Loucy (cell line): ENCODE results near the gene PTCH2.
A peak's percentile ranks its signal among the peaks of the same experiment; 100 is the strongest.

Source experiments
- H2AFZ ChIP-seq: fragments of 200-600 bp; sonication (generic); 2 replicates; pipeline ENCODE4 v1.6.0; 2016; ENCODE audit warnings: antibody characterized with exemption, mild to moderate bottlenecking, low read length, moderate library complexity
- H3F3A ChIP-seq: fragments of 200-600 bp; 2 replicates; pipeline ENCODE4 v1.6.0; 2016; ENCODE audit warnings: antibody characterized with exemption, low read depth, mild to moderate bottlenecking
- H3K27me3 ChIP-seq: fragments of 200-600 bp; sonication (generic); 2 replicates; pipeline ENCODE4 v1.6.1; 2014; ENCODE audit warnings: low read length, mild to moderate bottlenecking; ENCODE audit not compliant: insufficient read depth, poor library complexity, severe bottlenecking
- H3K36me3 ChIP-seq: fragments of 200-600 bp; sonication (generic); 2 replicates; pipeline ENCODE4 v1.6.1; 2016; ENCODE audit warnings: low read length; ENCODE audit not compliant: insufficient read depth
- H3K4me1 ChIP-seq: fragments of 200-600 bp; sonication (generic); 2 replicates; pipeline ENCODE4 v1.5.1; 2014; ENCODE audit warnings: low read length, mild to moderate bottlenecking; ENCODE audit not compliant: insufficient read depth, poor library complexity, severe bottlenecking
- H3K4me2 ChIP-seq: fragments of 200-600 bp; sonication (generic); 2 replicates; pipeline ENCODE4 v1.6.0; 2014; ENCODE audit warnings: antibody characterized with exemption, low read length, low read depth, mild to moderate bottlenecking; ENCODE audit not compliant: poor library complexity, severe bottlenecking
- H3K4me3 ChIP-seq: fragments of 200-600 bp; sonication (generic); 2 replicates; pipeline ENCODE4 v1.5.1; 2014; ENCODE audit warnings: low read length, mild to moderate bottlenecking, mixed read lengths; ENCODE audit not compliant: poor library complexity, severe bottlenecking
- H3K79me2 ChIP-seq: fragments of 200-600 bp; sonication (generic); 2 replicates; pipeline ENCODE4 v1.6.1; 2014; ENCODE audit warnings: low read length; ENCODE audit not compliant: insufficient read depth
- H3K9ac ChIP-seq: fragments of 200-600 bp; sonication (generic); 2 replicates; pipeline ENCODE4 v1.6.0; 2014; ENCODE audit warnings: mild to moderate bottlenecking, low read depth, low read length, moderate library complexity; ENCODE audit not compliant: poor library complexity, severe bottlenecking
- H3K9me2 ChIP-seq: fragments of 200-600 bp; sonication (generic); replicated peaks from 2 replicates; pipeline ENCODE4 v1.6.1; 2016; ENCODE audit warnings: low read depth, low read length, mixed read lengths
- H3K9me3 ChIP-seq: fragments of 200-600 bp; sonication (generic); 2 replicates; pipeline ENCODE4 v1.6.1; 2014; ENCODE audit warnings: mild to moderate bottlenecking, antibody characterized with exemption, low read length, low read depth; ENCODE audit not compliant: insufficient read depth
- H4K20me1 ChIP-seq: fragments of 200-600 bp; sonication (generic); 2 replicates; pipeline ENCODE4 v1.6.0; 2014; ENCODE audit warnings: antibody characterized with exemption, low read length, mild to moderate bottlenecking; ENCODE audit not compliant: insufficient read depth, poor library complexity, severe bottlenecking
- CTCF ChIP-seq: fragments of 200-600 bp; sonication (generic); conservative IDR thresholded peaks from 2 replicates; pipeline ENCODE4 v1.5.1; 2014; ENCODE audit warnings: mild to moderate bottlenecking, antibody characterized with exemption, low read length
- EZH2phosphoT487 ChIP-seq: fragments of 200-600 bp; IDR thresholded peaks from 2 replicates; pipeline ENCODE4 v1.6.1; 2018; ENCODE audit warnings: antibody characterized with exemption, mild to moderate bottlenecking, moderate library complexity, borderline replicate concordance

The PTCH2 gene

DNA sequence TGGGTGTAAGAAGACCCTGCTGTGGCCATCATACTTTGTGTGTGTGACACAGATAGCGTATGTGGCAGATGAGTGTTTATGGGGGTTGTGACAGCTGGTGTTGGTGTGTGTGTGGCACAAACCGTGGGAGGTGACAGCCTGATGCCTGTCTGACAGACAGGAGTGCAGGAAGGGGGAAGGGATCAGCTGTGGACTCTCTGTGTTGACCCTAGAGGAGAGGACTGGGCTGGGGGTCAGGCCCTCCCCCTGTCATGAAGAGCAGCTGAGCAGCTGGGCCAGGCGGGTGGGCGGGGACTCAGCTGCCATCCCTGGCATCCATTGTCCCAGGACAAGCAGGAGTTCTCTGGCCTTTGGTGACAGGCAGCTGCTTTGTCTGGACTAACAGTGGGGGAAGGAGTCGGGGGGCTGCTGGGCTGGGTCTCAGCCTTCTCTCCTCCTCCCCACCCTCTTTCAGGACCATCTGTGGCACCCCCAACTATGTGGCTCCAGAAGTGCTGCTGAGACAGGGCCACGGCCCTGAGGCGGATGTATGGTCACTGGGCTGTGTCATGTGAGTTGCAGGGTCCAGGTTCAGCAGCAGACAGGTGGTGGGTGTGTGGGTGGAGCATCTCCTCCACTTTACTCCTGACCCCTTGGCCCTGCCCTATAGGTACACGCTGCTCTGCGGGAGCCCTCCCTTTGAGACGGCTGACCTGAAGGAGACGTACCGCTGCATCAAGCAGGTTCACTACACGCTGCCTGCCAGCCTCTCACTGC lies 40.6 kb downstream of the PTCH2 start:
- Histone ChIP-seq H3K9ac (no peak overlapping the region), H3K9me2 (no peaks in the 10 kb centered on the region), H3K79me2 (peaks cover 4% of the 10 kb centered on the region), H3K4me2 (no peak overlapping the region), H4K20me1 (no peaks in the 10 kb centered on the region), H3K36me3 (no peaks in the 10 kb centered on the region), H3K4me3 (no peak overlapping the region), H3K4me1 (peaks cover under 1% of the 10 kb centered on the region), H3K9me3 (no peaks in the 10 kb centered on the region), H3F3A (0 out of 2 replicates have a peak, but pooled peaks cover 2% of the 10 kb centered on the region), H2AFZ (no peak overlapping the region), H3K27me3 (no peaks in the 10 kb centered on the region)
- no peak for TF ChIP-seq EZH2phosphoT487
- no peak for TF ChIP-seq CTCF

DNA sequence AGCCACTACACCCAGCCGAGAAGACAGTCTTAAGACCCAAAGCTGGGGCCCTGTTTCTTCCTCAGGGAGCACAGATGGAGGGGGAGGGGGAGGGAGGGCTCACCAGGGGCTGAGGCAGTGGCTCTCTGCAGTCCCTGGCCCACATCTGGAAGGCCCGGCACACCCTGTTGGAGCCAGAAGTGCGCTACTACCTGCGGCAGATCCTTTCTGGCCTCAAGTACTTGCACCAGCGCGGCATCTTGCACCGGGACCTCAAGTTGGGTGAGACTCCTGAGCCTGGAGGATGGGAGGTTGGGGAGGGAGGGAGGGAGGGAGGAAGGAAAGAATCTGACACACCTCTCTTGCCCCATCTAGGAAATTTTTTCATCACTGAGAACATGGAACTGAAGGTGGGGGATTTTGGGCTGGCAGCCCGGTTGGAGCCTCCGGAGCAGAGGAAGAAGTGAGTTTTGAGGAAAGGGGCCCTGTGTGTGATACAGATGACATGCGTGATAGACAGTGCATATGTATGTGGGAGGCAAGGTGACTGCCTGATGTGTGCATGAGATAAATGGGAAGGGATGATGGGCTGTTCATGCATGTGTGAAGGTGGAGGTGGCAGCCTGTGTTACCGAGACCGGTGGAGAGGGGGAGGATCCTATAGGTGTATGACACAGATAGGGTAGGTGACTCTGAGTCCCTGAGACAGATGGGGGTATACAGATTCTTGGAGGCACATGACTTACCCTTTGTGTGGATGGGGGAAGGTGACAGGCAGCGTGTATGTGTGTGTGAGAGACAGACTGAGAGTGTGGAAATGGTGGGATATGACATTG lies 41.4 kb downstream of the PTCH2 start:
- Histone ChIP-seq H3K9me3 (no peaks in the 10 kb centered on the region), H4K20me1 (no peaks in the 10 kb centered on the region), H2AFZ (no peak overlapping the region), H3K9me2 (no peaks in the 10 kb centered on the region), H3K4me1 (no peaks in the 10 kb centered on the region), H3K4me2 (peak overlapping the region; percentile 84), H3K4me3 (no peak overlapping the region), H3K79me2 (peaks cover 4% of the 10 kb centered on the region), H3F3A (0 out of 2 replicates have a peak, but pooled peaks cover 2% of the 10 kb centered on the region), H3K36me3 (no peaks in the 10 kb centered on the region), H3K9ac (no peak overlapping the region), H3K27me3 (no peaks in the 10 kb centered on the region)
- TF ChIP-seq CTCF (no peak), EZH2phosphoT487 (no peak)

GRCh38 chr1:44799770-44800584 lies 43.1 kb downstream of the PTCH2 start, which contains the start of gene PLK3:
PLK3 (plus strand) TSS chr1:44800377; CDS start chr1:44800464, 87 bp downstream.
- Histone ChIP-seq H3K79me2 (peaks cover 4% of the 10 kb centered on the region), H2AFZ (peak within 1 kb of the TSS; percentile 93), H3K9me2 (no peaks in the 10 kb centered on the region), H3K4me2 (peak within 1 kb of the TSS; percentile 84), H3K4me3 (peak within 1 kb of the TSS; percentile 86), H4K20me1 (no peaks in the 10 kb centered on the region), H3K9ac (peak within 1 kb of the TSS; percentile 93), H3K9me3 (no peaks in the 10 kb centered on the region), H3K36me3 (no peaks in the 10 kb centered on the region), H3F3A (0 out of 2 replicates have a peak, but pooled peaks cover 2% of the 10 kb centered on the region), H3K4me1 (no peaks in the 10 kb centered on the region), H3K27me3 (no peaks in the 10 kb centered on the region)
- TF ChIP-seq CTCF = peak; percentile 79
- TF ChIP-seq EZH2phosphoT487 = no peak
